H9 (cell line): ENCODE measurements around the gene KRTAP12-1. TPM values are rescaled to one million over a fixed set of nuclear protein-coding genes. Genes with fewer than 3 reads are reported as not detected.

ENCODE experiments used
- DNase-seq: peaks from one replicate; pipeline ENCODE4 v3.0.0-alpha.2; 2017
- H2AFZ ChIP-seq: one replicate; pipeline ENCODE4 v1.6.1; 2013; ENCODE audit warnings: mild to moderate bottlenecking, low read length, control low read depth, moderate library complexity
- H2AK5ac ChIP-seq: 2 replicates; pipeline ENCODE4 v1.6.1; 2013; ENCODE audit warnings: low read length, control low read depth, mixed read lengths; ENCODE audit not compliant: insufficient read length
- H2BK120ac ChIP-seq: one replicate; pipeline ENCODE4 v1.6.1; 2013; ENCODE audit warnings: low read depth, mild to moderate bottlenecking, low read length, control low read depth, inconsistent platforms; ENCODE audit not compliant: poor library complexity, severe bottlenecking
- H2BK12ac ChIP-seq: 2 replicates; pipeline ENCODE4 v1.6.1; 2013; ENCODE audit warnings: low read length, control low read depth, mixed read lengths, low read depth; ENCODE audit not compliant: insufficient read length
- H2BK15ac ChIP-seq: 2 replicates; pipeline ENCODE4 v1.6.1; 2013; ENCODE audit warnings: low read depth, low read length, control low read depth
- H2BK20ac ChIP-seq: one replicate; pipeline ENCODE4 v1.6.1; 2013; ENCODE audit warnings: low read depth, mild to moderate bottlenecking, low read length, control low read depth, inconsistent platforms; ENCODE audit not compliant: poor library complexity, severe bottlenecking
- H2BK5ac ChIP-seq: 2 replicates; pipeline ENCODE4 v1.6.1; 2013; ENCODE audit warnings: low read length, control low read depth, mixed read lengths; ENCODE audit not compliant: insufficient read length
- H3K14ac ChIP-seq: 2 replicates; pipeline ENCODE4 v1.6.1; 2013; ENCODE audit warnings: low read length, control low read depth; ENCODE audit not compliant: insufficient read depth
- H3K18ac ChIP-seq: 2 replicates; pipeline ENCODE4 v1.6.1; 2013; ENCODE audit warnings: low read depth, mild to moderate bottlenecking, mixed read lengths, low read length, control low read depth; ENCODE audit not compliant: insufficient read length
- H3K23ac ChIP-seq: 2 replicates; pipeline ENCODE4 v1.6.1; 2013; ENCODE audit warnings: low read length, control low read depth, mixed read lengths, low read depth; ENCODE audit not compliant: insufficient read length
- H3K23me2 ChIP-seq: 2 replicates; pipeline ENCODE4 v1.6.1; 2013; ENCODE audit warnings: low read depth, mild to moderate bottlenecking, mixed read lengths, low read length, control low read depth; ENCODE audit not compliant: insufficient read length, poor library complexity, severe bottlenecking
- H3K27ac ChIP-seq: 2 replicates; pipeline ENCODE4 v1.5.1; 2013; ENCODE audit warnings: low read length, control low read depth, mixed read lengths, low read depth; ENCODE audit not compliant: insufficient read length
- H3K27me3 ChIP-seq: 2 replicates; pipeline ENCODE4 v1.6.1; 2013; ENCODE audit warnings: low read length, control low read depth, inconsistent platforms; ENCODE audit not compliant: insufficient read depth
- H3K4ac ChIP-seq: 2 replicates; pipeline ENCODE4 v1.6.1; 2013; ENCODE audit warnings: low read depth, mild to moderate bottlenecking, control low read depth, inconsistent platforms, low read length, moderate library complexity
- H3K4me1 ChIP-seq: 2 replicates; pipeline ENCODE4 v1.6.1; 2013; ENCODE audit warnings: low read length, control low read depth, inconsistent platforms; ENCODE audit not compliant: insufficient read depth
- H3K4me2 ChIP-seq: 2 replicates; pipeline ENCODE4 v1.6.1; 2013; ENCODE audit warnings: low read length, control low read depth, mixed read lengths; ENCODE audit not compliant: insufficient read length, insufficient read depth
- H3K56ac ChIP-seq: 2 replicates; pipeline ENCODE4 v1.6.1; 2013; ENCODE audit warnings: low read depth, mild to moderate bottlenecking, mixed read lengths, low read length, control low read depth; ENCODE audit not compliant: insufficient read length
- H3K79me1 ChIP-seq: 2 replicates; pipeline ENCODE4 v1.6.1; 2013; ENCODE audit warnings: low read depth, mild to moderate bottlenecking, moderate library complexity, low read length, control low read depth, inconsistent platforms; ENCODE audit not compliant: insufficient read depth, poor library complexity, severe bottlenecking
- H3K79me2 ChIP-seq: 2 replicates; pipeline ENCODE4 v1.6.1; 2013; ENCODE audit warnings: low read length, control low read depth, inconsistent platforms; ENCODE audit not compliant: insufficient read depth
- H3K9ac ChIP-seq: 2 replicates; pipeline ENCODE4 v1.6.1; 2013; ENCODE audit warnings: low read length, control low read depth, mixed read lengths; ENCODE audit not compliant: insufficient read length; ENCODE audit errors: extremely low read depth
- H3K9me3 ChIP-seq: one replicate; pipeline ENCODE4 v1.6.1; 2013; ENCODE audit warnings: low read depth, low read length, inconsistent platforms; ENCODE audit not compliant: control insufficient read depth
- H3T11ph ChIP-seq: one replicate; pipeline ENCODE4 v1.6.1; 2013; ENCODE audit warnings: mild to moderate bottlenecking, low read length, control low read depth, inconsistent platforms
- H4K20me1 ChIP-seq: one replicate; pipeline ENCODE4 v1.6.1; 2013; ENCODE audit not compliant: control insufficient read depth, insufficient read length, insufficient read depth
- H4K5ac ChIP-seq: 2 replicates; pipeline ENCODE4 v1.6.1; 2013; ENCODE audit warnings: low read depth, mild to moderate bottlenecking, mixed read lengths, low read length, control low read depth; ENCODE audit not compliant: insufficient read length
- H4K8ac ChIP-seq: replicated peaks from 2 replicates; pipeline ENCODE4 v1.6.1; 2013; ENCODE audit warnings: low read length, control low read depth, mixed read lengths, low read depth; ENCODE audit not compliant: insufficient read length
- H4K91ac ChIP-seq: 2 replicates; pipeline ENCODE4 v1.6.1; 2013; ENCODE audit warnings: low read depth, mild to moderate bottlenecking, moderate library complexity, mixed read lengths, low read length, control low read depth; ENCODE audit not compliant: insufficient read length
- H3K27ac Mint-ChIP-seq, 3 experiments: 2 replicates in 2 of 3; 3 replicates in 1 of 3; pipeline ENCODE4 v1.8.0; 2020 to 2021; ENCODE audit warnings: mixed read lengths in 3 of 3, mild to moderate bottlenecking in 1 of 3, moderate library complexity in 1 of 3
- H3K27me3 Mint-ChIP-seq: 2 replicates; pipeline ENCODE4 v1.8.0; 2021; ENCODE audit warnings: low read depth, mild to moderate bottlenecking, moderate library complexity, mixed read lengths
- H3K36me3 Mint-ChIP-seq, 3 experiments: 2 replicates in 2 of 3; 3 replicates in 1 of 3; pipeline ENCODE4 v1.8.0; 2020 to 2021; ENCODE audit warnings: low read depth in 3 of 3, mixed read lengths in 3 of 3; ENCODE audit not compliant: insufficient read depth in 1 of 3
- H3K4me1 Mint-ChIP-seq, 2 experiments: 2 replicates each; pipeline ENCODE4 v1.8.0; 2020; ENCODE audit warnings: mixed read lengths in 2 of 2
- H3K4me3 Mint-ChIP-seq, 2 experiments: 2 replicates in 1 of 2; 3 replicates in 1 of 2; pipeline ENCODE4 v1.8.0; 2020 to 2021; ENCODE audit warnings: mild to moderate bottlenecking in 2 of 2, mixed read lengths in 2 of 2, moderate library complexity in 1 of 2
- H3K9me3 Mint-ChIP-seq, 2 experiments: 2 replicates in 1 of 2; 3 replicates in 1 of 2; pipeline ENCODE4 v1.8.0; 2020; ENCODE audit warnings: mild to moderate bottlenecking in 2 of 2, mixed read lengths in 2 of 2, moderate library complexity in 1 of 2
- WGBS: extraction: QIAGEN DNeasy Blood & Tissue Kit; methylation state at CpG from one replicate; pipeline ENCODE4 v1.1.7; 2013; ENCODE audit warnings: missing lambda C conversion rate, low lambda C conversion rate, mixed read lengths; ENCODE audit not compliant: insufficient read length; ENCODE audit errors: extremely low coverage; 5-methylcytosine and 5-hydroxymethylcytosine counted together
- total RNA-seq: library from RNA; stranded (reverse); gene quantifications from 2 replicates; pipeline ENCODE4 v1.2.1, GENCODE V29; 2021
- TF ChIP-seq, protein P1 (sequence below): fragments of 200-600 bp; sonication (generic); conservative IDR thresholded peaks from 3 replicates; pipeline ENCODE4 v1.8.0; 2021; ENCODE audit warnings: antibody characterized with exemption, mild to moderate bottlenecking

Gene KRTAP12-1
- total RNA-seq, 1 experiment from 2014 or later = not detected

DNA sequence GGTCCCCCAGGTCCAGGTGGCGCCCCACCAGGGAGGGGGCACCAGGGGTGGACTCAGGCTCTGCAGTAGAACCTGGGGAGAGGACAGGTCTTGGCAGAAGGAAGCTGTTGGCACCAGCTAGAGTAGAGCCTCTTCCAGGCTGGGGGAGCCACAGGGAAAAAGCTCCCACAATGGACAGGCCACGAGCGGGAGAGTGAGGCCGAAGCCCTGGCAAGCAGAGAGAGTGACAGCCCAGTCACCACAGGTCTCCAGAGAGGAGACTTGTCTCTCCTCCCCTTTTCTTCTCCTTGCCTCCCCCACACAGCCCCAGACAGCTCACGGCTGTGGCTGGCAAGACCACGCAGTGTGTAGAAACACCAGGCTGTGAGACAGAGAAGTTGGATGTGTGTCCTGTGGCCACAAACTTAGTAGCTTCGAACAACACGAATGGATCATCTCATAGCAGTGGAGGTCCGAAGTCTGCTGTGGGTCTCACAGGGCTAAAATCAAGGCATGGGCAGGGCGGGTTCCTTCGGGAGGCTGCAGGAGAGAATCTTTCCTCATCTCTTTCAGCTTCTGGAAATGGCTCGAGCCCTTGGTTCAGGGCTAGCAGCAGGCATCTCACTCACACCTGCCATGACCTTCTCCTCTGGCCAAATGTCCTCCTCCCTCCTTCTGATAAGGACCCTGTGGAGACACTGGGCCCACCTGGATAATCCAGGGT, 30.8 kb downstream of the KRTAP12-1 start:
- TF ChIP-seq, protein P1, sequence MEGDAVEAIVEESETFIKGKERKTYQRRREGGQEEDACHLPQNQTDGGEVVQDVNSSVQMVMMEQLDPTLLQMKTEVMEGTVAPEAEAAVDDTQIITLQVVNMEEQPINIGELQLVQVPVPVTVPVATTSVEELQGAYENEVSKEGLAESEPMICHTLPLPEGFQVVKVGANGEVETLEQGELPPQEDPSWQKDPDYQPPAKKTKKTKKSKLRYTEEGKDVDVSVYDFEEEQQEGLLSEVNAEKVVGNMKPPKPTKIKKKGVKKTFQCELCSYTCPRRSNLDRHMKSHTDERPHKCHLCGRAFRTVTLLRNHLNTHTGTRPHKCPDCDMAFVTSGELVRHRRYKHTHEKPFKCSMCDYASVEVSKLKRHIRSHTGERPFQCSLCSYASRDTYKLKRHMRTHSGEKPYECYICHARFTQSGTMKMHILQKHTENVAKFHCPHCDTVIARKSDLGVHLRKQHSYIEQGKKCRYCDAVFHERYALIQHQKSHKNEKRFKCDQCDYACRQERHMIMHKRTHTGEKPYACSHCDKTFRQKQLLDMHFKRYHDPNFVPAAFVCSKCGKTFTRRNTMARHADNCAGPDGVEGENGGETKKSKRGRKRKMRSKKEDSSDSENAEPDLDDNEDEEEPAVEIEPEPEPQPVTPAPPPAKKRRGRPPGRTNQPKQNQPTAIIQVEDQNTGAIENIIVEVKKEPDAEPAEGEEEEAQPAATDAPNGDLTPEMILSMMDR = no peak
- H3K79me1 ChIP-seq = no peaks in the 10 kb centered on the region
- H3K79me2 ChIP-seq = no peaks in the 10 kb centered on the region
- H4K20me1 ChIP-seq = no peaks in the 10 kb centered on the region
- H3K9me3 Mint-ChIP-seq = peaks cover 4 to 11% of the 10 kb centered on the region in 2 experiments
- no peak overlapping the region for H3K4me3 Mint-ChIP-seq
- no peak overlapping the region for H2BK20ac ChIP-seq
- H4K5ac ChIP-seq = no peak overlapping the region
- no peak overlapping the region for H3K4ac ChIP-seq
- WGBS = no CpG with 5 or more reads among the region's 12 CpGs
- no peak overlapping the region for H3K56ac ChIP-seq
- H3K4me1 Mint-ChIP-seq = peaks cover 13 to 20% of the 10 kb centered on the region in 2 experiments
- peaks cover 5 to 6% (median 5%) of the 10 kb centered on the region in 3 experiments for H3K36me3 Mint-ChIP-seq
- no peaks in the 10 kb centered on the region for H3K4me1 ChIP-seq
- H2BK15ac ChIP-seq = no peak overlapping the region
- H2BK5ac ChIP-seq = no peak overlapping the region
- no peak overlapping the region for H2AFZ ChIP-seq
- no peak overlapping the region for H2BK120ac ChIP-seq
- no peak overlapping the region for H3K18ac ChIP-seq
- no peak overlapping the region for H3K9ac ChIP-seq
- peaks cover 2% of the 10 kb centered on the region for H3K23me2 ChIP-seq
- no peak overlapping the region for H4K91ac ChIP-seq
- no peak overlapping the region for H2AK5ac ChIP-seq
- H3K9me3 ChIP-seq = no peaks in the 10 kb centered on the region
- H3K14ac ChIP-seq = no peak overlapping the region; the same call in 1 of the 2 replicates
- no peak overlapping the region; a peak in 1 of 7 replicates for H3K27ac Mint-ChIP-seq
- no peak overlapping the region for H3K4me2 ChIP-seq
- no peak overlapping the region for H3K23ac ChIP-seq
- H4K8ac ChIP-seq = no peak overlapping the region
- DNase-seq = no peak
- no peak overlapping the region for H3K27ac ChIP-seq
- no peak overlapping the region for H2BK12ac ChIP-seq
- H3K27me3 ChIP-seq = no peaks in the 10 kb centered on the region
- H3T11ph ChIP-seq = no peak overlapping the region
- H3K27me3 Mint-ChIP-seq = peaks cover 20% of the 10 kb centered on the region
